ENCODE results near the gene TBL1Y.

DNA sequence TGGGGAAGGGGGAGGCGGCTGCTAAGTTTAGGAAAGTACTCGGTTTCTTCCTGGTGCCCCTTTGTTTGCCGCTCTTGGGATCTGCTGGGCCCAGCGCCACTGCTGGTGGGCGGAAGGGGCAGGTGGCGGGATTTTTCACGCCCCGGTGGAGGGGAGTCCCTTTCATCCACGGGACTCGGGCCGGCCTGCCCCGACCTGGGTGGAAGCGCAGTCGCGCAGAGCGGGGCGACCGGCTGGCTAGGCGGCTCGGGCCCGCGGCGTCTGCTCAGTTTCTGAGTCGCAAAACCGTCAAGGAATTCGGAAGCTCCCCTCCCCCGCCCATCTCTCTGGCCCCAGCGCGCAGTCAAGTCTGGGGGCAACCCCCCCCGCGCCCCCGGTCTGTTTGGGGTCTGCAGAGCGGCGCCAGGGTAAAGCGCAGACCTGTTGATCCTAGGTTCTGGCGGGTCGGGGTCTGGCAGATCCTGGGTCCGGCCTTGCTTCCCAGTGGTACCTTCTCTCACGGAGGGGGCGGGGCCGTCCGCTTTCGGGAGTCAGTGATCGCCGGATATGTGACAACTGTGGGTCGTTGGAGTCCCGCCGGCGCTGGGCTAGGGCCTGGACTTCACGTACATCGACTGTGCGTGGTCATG lies 870 bp downstream of the TBL1Y start, which contains the start of gene AMELY:
- TF ChIP-seq CTCF (IDR thresholded peaks at IDR 0.05) (no peak), POLR2A (IDR thresholded peaks at IDR 0.05) (no peak), EP300 (IDR thresholded peaks at IDR 0.05) (no peak)
